ENCODE measurements around the gene NFE2L3.

Gene NFE2L3

DNA sequence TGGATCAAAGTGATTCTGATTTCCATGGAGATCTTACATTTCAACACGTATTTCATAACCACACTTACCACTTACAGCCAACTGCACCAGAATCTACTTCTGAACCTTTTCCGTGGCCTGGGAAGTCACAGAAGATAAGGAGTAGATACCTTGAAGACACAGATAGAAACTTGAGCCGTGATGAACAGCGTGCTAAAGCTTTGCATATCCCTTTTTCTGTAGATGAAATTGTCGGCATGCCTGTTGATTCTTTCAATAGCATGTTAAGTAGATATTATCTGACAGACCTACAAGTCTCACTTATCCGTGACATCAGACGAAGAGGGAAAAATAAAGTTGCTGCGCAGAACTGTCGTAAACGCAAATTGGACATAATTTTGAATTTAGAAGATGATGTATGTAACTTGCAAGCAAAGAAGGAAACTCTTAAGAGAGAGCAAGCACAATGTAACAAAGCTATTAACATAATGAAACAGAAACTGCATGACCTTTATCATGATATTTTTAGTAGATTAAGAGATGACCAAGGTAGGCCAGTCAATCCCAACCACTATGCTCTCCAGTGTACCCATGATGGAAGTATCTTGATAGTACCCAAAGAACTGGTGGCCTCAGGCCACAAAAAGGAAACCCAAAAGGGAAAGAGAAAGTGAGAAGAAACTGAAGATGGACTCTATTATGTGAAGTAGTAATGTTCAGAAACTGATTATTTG is 33.3 kb downstream of the NFE2L3 start:
- peak; percentile 76 for FAIRE-seq
- DNase-seq (ENCODE audit: insufficient read length, low spot score): no peak
- TF ChIP-seq, protein P1, sequence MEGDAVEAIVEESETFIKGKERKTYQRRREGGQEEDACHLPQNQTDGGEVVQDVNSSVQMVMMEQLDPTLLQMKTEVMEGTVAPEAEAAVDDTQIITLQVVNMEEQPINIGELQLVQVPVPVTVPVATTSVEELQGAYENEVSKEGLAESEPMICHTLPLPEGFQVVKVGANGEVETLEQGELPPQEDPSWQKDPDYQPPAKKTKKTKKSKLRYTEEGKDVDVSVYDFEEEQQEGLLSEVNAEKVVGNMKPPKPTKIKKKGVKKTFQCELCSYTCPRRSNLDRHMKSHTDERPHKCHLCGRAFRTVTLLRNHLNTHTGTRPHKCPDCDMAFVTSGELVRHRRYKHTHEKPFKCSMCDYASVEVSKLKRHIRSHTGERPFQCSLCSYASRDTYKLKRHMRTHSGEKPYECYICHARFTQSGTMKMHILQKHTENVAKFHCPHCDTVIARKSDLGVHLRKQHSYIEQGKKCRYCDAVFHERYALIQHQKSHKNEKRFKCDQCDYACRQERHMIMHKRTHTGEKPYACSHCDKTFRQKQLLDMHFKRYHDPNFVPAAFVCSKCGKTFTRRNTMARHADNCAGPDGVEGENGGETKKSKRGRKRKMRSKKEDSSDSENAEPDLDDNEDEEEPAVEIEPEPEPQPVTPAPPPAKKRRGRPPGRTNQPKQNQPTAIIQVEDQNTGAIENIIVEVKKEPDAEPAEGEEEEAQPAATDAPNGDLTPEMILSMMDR (IDR thresholded peaks at IDR 0.05; ENCODE audit: insufficient read depth, missing control alignments): no peak

DNA sequence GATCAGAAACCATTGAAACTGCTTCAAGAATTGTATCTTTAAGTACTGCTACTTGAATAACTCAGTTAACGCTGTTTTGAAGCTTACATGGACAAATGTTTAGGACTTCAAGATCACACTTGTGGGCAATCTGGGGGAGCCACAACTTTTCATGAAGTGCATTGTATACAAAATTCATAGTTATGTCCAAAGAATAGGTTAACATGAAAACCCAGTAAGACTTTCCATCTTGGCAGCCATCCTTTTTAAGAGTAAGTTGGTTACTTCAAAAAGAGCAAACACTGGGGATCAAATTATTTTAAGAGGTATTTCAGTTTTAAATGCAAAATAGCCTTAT is 33.8 kb downstream of the NFE2L3 start:
- TF ChIP-seq, protein P1 (IDR thresholded peaks at IDR 0.05; ENCODE audit: insufficient read depth, missing control alignments): no peak
- FAIRE-seq: peak; percentile 38
- no peak for DNase-seq (ENCODE audit: insufficient read length, low spot score)

DNA sequence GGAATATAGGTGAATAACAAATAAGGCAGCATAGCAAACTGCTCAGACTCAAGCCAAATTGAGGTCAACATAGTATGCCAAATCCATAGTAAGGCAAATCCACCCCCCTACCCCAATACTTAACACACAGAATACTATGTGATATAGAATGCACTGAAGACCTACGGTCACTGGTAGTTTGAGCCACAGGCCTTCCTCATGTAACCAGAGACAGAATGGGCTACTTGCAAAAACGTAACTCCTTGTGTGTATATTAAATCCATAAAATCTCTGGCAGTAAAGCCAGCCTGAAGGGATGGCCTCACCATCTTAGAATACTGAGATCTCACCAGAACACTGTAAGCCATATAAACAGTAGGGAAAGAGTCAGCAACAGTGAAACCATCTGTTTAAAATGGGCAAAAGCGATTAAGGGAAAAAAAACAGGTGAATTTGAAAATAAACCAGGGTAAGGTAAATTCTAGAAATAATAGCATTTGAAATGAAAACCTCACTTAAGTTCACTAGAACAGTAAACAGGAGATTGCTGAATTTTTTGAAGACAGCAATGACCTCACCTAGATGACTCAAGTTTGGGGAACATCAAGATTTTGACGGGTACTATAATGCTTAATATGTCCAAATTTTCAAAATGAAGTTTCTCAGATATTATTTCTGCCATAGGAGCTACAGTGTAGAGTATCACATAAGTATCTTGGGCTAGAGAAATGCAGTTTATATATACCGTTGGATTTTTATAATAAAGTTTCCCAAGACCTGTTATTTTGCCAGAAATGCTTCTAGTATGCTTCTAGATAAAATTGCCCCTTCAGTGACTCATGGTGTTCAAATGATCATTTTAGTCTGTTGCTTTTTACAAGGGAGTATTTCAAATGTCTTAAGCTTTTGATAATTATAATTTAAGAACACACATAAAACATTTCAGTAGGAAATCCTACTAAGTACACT is 34.6 kb downstream of the NFE2L3 start:
- FAIRE-seq (peak; percentile 48), DNase-seq (ENCODE audit: insufficient read length, low spot score) (no peak)
- TF ChIP-seq, protein P1 (IDR thresholded peaks at IDR 0.05; ENCODE audit: insufficient read depth, missing control alignments): no peak

DNA sequence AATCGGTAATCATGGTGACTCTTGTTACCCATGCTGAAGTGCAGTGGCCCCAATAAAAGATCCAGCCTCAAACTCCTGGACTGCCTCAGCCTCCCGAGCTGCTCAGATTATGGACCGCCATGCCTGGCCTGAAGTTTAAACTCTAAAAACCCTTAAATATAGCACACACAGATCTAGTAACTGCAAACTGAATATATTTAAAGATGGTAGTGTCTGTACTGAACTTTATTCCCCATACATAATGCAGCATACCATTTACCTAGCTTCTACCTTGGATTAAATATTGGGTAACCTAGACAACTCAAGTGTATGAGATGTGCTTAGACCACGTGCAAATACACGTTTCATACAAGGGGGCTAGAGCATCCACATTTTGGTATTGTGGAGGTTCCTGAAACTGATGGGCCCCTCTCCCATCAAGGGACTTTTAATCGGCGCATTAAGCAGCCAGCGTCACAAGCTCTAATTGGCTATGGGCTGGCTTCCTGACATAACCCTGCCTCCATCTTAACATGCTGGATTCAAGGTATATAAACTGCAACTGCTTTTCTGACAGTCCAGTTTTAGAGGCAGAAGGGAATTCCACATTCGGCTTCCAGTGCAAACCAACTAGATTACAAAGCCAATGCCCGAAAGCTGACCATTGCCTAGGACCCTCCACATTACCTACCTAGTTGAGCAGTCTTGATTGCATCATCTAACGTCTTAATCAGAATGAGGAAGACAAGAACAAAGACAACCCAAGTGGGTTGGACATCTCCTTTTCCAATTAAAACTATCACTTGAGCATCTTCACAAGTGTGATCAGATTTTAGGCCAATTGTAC is 35.6 kb downstream of the NFE2L3 start:
- DNase-seq (ENCODE audit: insufficient read length, low spot score): no peak
- FAIRE-seq: no peak
- TF ChIP-seq, protein P1 (IDR thresholded peaks at IDR 0.05; ENCODE audit: insufficient read depth, missing control alignments): no peak

DNA sequence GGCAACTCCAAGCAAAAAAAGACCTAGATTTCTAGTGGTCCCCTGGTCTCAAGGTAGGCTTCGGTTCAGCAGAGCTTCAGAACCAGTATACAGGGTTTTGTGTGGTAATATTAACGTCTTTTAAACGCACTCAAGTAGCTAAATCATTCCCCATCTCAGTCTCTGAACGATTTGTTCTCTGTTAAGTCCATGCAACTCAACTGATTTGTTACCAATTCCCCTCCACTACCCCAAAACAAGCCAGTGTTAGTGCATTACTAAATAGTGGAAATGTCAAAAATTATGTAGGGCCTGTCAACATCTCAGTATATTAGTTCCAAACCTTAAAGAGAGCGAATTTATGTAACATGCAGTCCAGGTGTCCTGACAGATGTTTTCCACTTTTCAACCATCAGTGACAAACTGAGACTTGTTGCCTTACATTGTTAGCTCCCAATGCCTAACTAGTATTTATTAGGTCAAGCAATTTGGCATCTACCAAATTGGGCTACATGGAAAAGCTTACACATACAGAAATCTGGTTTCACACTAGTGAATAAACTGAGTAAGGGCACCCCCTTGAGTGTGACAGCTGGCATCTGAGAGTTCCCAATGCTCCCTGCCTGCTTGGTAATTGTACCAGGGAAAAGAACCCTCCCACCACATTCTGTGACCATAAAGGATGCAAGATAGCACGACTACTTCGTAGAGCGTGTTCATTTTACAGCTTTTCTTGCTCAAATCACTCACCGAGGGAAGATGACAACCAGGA is 36.4 kb downstream of the NFE2L3 start:
- no peak for DNase-seq (ENCODE audit: insufficient read length, low spot score)
- TF ChIP-seq, protein P1 (IDR thresholded peaks at IDR 0.05; ENCODE audit: insufficient read depth, missing control alignments): no peak
- FAIRE-seq: no peak

DNA sequence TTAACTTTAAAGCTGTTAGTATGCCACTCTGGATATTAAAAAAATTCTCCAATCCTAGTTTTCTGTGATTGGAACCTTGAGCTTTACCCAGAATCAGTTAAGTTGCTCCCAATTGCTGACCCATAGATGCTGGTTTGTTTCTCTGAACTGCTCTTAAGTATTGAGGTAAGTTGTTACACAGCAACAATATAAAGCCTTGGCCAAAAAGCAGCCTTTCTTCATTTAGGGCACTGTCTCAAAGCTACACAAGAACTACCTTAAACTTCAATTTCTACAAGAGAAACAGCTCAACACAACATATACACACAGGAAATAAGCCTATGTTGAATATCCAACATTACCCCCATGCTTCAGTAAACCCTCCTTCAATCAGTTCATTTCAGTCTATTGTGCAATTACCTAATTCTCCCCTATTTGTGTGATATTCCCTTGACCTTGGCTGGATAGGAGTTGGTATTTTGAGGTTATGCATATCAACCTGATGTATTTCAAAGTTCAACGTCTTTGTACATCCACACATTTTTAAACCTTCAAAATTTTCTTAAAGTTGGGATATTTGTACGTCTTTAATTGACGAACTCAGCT is 37.1 kb downstream of the NFE2L3 start:
- DNase-seq (ENCODE audit: insufficient read length, low spot score) (no peak), FAIRE-seq (no peak)
- TF ChIP-seq, protein P1 (IDR thresholded peaks at IDR 0.05; ENCODE audit: insufficient read depth, missing control alignments): no peak
